ENCODE measurements around the gene GIT2.
"Not testable (repeated sequence)": the region's sequence is repeated elsewhere in the genome, so short reads cannot be mapped to it uniquely, and the experiment has no call there.

The GIT2 gene

GRCh38 chr12:110005319-110005973, 9.3 kb upstream of the GIT2 start:
- no peak for DNase-seq (ENCODE audit: low spot score)

DNA sequence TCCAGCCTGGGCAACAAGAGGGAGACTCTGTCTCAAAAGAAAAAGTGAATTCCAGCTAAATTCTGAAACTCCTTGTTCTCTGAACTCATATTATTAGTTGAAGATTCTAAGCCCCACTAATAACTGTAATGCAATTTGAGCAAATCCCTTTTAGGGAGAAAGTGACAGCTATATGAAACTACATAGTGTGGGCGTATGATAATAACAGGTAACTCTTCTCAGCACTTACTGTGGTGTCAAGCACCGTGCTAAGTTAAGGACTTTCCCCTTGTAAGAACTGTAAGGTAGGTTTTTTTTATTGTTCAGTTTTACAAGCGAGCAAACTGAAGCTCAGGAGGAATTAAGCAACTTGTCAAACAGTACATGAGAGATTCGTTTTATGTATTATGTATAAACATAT, 8.4 kb upstream of the GIT2 start:
- DNase-seq (ENCODE audit: low spot score), result no peak

- no peak for DNase-seq (ENCODE audit: low spot score)
These were observed 6.7 kb upstream of the GIT2 start for GRCh38 chr12:110002676-110003515.

- DNase-seq (ENCODE audit: low spot score), result no peak
These were observed 5.4 kb upstream of the GIT2 start for GRCh38 chr12:110001596-110001995.

- no peak for DNase-seq (ENCODE audit: low spot score)
These were observed 3.9 kb upstream of the GIT2 start for GRCh38 chr12:109999983-110000505.

- DNase-seq (ENCODE audit: low spot score), result no peak
These were observed 3.4 kb upstream of the GIT2 start for GRCh38 chr12:109999649-109999971.

DNA sequence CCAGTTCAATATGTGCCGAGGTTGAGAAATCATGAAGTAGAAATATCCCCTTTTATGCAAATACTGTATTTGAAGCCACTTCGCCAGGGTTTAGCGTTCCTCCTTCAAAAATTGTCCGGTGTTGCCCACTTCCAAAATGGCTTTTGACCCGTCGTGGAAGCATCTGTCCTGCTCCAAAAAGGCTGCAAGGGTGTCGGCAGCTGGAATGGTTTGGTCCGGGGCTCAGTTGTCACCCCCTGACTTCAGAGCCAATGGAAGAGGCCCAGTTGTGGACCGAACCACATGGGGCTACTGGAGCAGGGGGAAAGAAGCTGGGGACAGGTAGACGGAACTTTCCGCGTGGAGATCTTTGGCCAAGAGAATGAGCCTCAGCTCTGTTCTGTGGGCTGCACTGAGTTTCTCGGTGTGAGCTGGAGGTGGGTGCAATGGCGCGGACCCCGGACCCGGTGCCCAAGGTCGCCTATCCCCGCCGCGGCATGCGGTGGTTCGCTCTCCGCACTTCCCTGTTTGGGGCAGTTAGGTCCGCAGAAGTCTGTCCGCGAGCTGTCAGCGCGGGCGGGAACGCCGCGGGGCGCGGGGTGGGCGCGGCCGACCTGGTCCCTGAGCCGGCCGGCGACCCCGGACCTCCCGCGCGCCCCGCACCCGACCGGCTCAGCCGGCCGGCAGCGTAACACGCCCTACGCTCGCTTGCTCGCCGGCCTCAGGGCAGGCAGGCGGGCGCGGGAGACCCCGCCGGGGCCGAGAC, 2.9 kb upstream of the GIT2 start, which contains the start of gene ANKRD13A:
TSS of gene ANKRD13A (plus strand) at position 527 of the 745 bp plus-strand sequence. CDS start 259 bp downstream, outside the sequence.
- peak; percentile 94 for DNase-seq (ENCODE audit: low spot score)

GRCh38 chr12:109998241-109998903, 2.2 kb upstream of the GIT2 start:
- DNase-seq (ENCODE audit: low spot score), result no peak

- DNase-seq (ENCODE audit: low spot score), result no peak
These were observed 1.2 kb upstream of the GIT2 start for GRCh38 chr12:109997393-109997792.

DNA sequence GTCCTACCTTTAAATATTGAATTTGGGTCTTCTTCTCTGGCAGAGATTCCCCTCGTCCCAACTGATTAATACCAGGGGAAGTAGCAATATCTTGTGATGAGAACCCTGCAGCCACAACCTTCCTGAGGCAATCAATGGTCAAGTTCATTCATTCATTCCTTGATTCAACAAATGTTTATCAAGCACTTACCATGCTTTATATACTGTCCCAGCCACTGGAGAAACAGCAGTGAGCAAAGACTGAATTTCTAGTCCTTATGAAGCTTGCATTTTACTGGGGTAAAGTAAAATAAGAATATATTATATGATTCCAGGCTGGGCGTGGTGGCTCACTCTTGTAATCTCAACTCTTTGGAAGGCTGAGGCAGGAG, 300 bp upstream of the GIT2 start:
- no peak for DNase-seq (ENCODE audit: low spot score)

DNA sequence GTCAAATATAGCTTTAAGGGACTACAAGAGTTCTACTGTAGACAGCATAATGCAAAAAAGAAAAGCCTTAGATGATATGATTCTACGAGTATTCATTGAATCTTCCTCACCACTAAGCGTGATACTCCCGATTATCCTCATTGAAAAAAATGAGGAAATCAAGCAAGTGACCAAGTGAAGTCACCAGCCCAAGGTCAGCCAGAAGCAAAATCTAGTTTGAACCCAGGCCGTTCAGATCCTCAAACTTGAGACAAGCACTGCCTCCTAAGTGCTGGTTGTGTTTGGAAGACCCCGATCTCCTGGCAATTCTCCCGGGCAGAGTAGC, 845 bp downstream of the GIT2 start:
- no peak for DNase-seq (ENCODE audit: low spot score)

DNA sequence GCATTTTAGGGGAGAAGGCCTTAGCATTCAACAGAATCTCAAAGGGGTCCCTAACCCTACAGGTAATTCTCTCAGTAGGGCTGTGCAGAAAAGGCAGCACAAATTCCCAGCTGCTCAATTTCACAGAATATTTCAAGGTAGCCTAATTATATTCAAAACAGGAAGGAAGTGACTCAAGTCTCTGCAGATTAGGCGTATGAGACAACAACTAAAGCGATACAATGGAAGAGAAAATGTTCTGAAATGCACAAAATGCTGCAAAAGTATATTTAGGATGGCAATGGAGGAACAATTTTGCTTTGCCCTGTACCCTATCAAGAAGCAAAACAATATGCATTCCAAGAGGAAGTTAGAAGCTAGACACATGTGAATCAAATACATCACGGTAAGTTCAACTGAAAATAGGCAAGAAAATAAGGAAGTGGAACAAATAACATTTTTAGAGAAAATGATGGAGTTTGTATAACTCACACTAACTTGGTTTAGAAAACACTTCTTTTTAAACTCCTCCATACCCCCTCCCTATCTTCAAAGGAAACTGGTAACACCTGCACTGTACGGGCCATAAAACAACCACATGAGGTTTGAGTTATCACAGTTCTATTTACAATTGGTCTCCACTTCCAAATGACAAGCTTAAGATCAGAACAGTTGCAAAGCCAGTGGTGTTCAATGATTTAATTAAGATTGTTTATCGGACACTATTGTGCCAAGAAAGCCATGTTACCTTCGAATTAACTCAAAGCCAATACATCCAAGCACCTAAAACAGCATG, 1.6 kb downstream of the GIT2 start:
- DNase-seq (ENCODE audit: low spot score), result no peak

DNA sequence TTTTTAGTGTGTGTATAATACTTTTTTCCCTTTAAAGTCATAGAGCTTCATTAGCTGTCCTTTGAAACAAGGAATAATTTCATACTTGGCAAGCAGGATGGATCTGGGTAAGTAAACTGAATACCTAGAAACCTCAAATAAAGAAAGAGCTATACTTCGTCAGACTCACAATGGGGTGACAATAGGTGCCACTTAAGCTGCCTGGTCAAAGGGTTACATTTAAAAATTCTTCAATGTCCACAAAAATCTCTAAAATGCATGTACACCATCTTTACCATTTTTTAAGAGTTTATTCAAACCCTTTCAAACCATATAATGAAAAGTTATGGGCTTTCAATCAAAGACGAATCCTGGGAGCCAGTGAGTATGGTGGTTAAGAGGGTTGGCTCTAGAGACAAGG, 3.1 kb downstream of the GIT2 start:
- DNase-seq (ENCODE audit: low spot score), result no peak

DNA sequence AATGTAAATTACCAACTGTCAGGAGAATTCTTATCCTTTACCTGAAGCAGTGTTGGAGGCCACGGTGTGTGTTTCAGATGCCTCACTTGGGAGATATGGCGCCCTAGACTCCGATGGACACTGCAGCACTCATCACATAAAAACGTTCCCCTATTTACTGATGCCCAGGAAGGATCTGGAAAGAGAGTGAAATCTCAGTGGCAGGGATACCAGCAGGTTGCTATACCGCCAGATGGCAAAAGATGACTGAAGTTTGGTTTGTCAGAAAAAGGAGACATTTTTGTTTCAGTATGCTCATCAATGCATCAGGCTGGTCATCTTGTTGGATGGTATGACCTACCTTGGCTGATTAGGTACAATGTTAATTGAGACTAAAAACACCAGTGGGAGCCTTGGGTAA, 4.6 kb downstream of the GIT2 start:
- DNase-seq (ENCODE audit: low spot score), result no peak

GRCh38 chr12:109989380-109989779, 6.8 kb downstream of the GIT2 start:
- no peak for DNase-seq (ENCODE audit: low spot score)

DNA sequence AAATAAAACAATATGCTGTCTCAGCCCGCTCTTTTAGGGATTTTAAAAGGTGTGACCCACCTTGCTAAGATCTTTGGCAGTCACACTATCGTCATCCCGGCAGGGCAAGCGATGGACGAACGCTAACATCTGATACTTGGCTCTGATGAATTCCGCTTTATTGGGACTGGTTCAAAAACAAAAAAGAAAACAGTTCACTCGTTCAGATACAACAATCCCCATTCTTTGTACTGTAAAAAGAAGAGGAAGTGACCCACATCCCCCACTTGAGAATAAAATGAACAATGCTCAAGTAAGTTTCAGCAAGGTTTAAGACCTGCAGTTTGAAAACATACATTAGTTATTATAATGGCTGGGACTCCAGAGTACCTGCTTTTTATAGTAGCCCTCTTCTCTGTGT, 7.3 kb downstream of the GIT2 start:
- peak; percentile 64 for DNase-seq (ENCODE audit: low spot score)

GRCh38 chr12:109988274-109988673, 7.9 kb downstream of the GIT2 start:
- no peak for DNase-seq (ENCODE audit: low spot score)

GRCh38 chr12:109987615-109988014, 8.6 kb downstream of the GIT2 start:
- no peak for DNase-seq (ENCODE audit: low spot score)

DNA sequence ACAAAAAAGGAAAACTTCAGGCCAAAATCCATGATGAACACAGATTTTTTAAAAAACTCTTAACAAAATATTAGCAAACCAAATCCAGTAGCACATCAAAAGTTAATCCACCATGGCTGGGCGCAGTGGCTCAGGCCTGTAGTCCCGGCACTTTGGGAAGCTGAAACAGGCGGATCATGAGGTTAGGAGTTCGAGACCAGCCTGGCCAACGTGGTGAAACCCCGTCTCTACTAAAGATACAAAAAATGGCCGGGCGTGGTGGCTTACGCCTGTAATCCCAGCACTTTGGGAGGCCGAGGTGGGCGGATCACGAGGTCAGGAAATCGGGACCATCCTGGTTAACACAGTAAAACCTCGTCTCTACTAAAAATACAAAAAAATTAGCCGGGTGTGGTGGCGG, 9.9 kb downstream of the GIT2 start:
- not testable (repeated sequence) for DNase-seq (ENCODE audit: low spot score)

DNA sequence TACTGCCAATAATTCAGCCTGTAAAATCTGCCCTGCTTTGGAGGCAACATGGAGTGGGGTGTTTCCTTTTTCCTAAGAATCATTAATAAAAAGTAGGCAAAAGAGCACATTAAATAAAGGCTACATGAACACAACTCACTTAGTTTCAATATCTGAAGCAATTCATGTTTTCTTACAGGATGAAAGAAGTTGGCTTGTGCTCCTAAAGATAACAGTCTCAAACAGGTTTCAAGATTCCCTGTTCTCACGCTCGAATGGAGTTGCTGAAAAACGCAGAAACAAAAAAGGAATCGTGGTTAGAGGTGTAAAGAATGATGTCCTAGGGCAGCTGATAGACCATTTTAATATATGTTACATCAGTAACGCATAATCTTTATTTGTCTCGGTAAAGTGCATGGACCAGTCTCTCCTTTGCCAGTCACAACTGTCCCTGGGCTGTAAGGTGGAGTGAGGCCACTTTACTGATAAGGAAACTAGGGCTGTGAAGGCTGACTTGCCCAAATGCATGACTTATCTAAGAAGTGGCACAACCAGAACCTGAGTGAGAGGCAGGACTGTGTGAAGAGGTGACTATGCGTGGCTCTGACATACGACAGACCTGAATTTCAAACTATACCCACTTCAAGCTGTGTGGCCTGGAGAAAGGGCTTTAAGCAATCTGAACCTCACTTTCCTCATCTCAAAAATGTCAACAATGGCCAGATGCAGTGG, 12.6 kb downstream of the GIT2 start:
- no peak for DNase-seq (ENCODE audit: low spot score)

- no peak for DNase-seq (ENCODE audit: low spot score)
These were observed 14.0 kb downstream of the GIT2 start for GRCh38 chr12:109982210-109982609.
